NCI-H446 (cell line): Measurements from ENCODE around the gene CARMIL1.
"Not testable (repeated sequence)": the region's sequence is repeated elsewhere in the genome, so short reads cannot be mapped to it uniquely, and the experiment has no call there.

Experiments
- DNase-seq, 2 experiments: peaks; one replicate each; lab custom pipeline; 2025; lab: John Stamatoyannopoulos, UW

Gene CARMIL1

DNA sequence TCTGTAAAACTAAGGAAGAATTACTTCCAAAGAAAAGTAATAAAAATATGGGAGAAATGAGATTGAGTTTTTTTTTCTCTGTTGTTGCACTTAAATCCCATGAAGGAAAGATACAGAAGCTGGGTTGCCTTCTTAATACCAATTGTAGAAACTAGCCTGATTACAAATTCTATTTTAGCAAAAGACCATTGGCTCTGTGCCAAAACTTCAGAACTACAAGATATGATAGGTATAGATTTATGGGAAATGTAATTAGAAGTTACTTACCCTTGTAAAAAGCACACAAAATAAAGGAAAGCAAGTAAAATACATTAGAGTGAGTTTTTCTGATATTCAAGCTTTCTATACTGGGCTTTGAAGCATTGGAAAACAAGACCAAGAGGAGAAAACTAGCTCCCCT is 299.4 kb downstream of the CARMIL1 start:
- DNase-seq, result no peak

DNA sequence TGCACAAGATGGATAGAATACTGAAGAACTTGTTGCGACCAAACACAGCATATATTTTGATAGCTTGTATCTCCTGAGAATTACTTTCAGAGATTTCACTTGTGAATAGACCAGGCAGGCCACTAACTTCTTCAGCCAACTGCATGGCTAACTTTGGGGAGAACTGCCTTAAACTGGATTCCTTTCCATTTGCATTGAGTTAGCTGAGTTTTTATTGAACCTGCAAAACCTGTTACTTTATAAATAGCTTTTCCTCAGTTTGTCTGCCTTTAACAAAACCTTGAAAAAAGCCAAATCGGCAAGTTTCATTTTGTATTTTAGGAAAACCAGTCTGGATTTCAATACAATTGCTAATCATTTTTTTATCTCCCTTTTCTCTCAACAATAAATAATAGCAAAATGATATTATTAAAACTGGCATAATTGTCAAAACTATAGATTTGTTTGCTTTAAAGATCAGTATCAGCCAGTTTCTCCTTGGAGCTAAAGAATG is 300.3 kb downstream of the CARMIL1 start:
- DNase-seq, result no peak

DNA sequence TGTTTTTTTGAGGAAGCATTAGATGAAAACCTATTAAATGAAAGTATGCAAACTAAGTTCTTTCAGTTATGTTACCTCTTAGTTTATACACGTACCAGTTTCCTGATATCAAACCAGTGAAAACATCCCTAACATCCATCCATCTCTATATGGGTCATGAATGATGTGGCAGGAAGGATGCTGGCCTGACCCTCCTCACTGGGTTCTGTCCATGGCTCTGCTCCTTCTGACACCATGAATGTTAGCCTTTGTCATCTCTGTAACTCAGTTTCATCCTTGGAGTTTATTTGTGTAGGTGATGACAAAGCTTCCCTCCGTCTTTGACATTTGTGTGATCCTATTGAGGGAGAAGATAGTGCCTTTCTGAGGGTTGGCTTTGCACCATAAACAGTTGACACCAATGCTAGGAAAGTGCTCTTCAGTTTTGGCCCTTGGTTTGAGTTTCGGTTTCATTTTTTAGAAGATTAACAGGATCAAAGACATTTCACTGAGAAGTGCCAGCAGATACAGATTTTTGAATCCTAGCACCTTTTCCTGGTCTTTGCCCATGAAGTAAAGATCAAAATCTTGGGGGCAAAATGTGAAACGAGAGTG is 300.8 kb downstream of the CARMIL1 start:
- no peak for DNase-seq

DNA sequence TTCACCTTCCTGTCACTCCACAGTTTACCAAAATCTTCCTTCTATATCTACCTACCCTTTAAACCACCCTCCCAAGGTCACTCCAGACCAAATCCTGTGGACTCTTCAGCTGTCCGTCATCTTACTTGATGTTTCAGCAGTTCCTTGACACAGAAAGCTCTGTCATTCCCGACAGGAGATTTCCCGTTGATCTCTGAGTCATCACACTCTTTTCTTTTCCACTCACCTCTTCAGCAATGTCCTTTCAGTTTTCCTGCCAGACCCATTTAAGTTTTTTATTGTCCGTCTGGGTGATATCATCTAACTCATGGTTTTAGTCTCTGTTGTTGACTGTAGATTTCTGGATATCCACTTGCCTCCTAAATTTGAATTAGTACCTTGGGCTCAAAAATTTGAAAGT is 302.9 kb downstream of the CARMIL1 start:
- no peak for DNase-seq

DNA sequence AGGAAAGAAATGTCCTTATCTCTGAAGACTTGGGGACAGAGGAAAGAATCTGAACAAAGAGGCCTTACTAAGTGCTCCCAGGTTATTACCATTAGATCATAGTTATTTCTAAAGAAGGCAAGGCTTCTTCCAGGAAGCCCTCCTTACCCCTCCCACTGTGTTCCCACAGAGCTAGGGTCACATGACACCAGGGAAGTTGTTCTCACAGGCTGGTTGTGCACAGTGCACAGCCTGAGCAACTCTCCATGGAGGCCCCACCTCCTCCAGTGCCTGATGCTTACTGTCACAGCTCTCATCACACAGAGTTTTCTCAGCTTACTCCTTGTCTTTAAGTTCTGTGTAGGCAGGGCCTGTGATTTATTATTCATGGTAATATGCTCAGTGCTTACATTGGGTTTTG is 303.9 kb downstream of the CARMIL1 start:
- DNase-seq, result no peak

DNA sequence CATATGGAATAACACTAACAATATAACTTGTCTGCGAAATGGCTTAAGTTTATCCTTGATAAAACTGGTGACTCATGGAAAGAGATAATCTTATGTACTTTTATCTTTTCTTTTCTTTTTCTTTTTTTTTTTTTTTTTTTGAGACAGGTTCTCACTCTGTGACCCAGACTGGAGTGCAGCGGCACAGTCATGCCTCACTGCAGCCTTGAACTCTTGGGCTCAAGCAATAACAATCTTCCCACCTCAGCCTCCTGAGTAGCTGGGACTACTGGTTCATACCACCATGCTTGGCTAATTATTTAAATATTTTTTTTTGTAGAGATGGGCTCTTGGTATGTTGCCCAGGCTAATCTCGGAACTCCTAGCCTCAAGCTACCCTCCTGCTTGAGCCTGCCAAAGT is 304.7 kb downstream of the CARMIL1 start:
- DNase-seq, result no peak

DNA sequence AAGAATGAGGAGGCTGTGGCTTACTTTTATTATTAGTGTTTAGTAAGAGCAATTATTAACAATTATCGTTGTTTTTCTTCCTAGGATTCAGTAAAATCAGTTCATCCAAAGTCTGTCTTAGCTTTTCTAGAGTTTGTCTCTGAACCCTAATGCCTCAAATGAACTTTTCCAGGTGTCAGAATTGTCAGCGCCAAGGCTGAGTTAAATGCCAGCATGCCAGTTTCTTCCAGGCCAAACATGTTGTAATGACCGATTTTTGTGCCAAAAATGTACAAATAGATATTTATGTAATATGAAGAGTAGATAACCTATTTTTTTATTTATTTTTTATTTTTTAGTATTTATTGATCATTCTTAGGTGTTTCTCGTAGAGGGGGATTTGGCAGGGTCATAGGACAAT is 306.1 kb downstream of the CARMIL1 start:
- DNase-seq, result no peak

DNA sequence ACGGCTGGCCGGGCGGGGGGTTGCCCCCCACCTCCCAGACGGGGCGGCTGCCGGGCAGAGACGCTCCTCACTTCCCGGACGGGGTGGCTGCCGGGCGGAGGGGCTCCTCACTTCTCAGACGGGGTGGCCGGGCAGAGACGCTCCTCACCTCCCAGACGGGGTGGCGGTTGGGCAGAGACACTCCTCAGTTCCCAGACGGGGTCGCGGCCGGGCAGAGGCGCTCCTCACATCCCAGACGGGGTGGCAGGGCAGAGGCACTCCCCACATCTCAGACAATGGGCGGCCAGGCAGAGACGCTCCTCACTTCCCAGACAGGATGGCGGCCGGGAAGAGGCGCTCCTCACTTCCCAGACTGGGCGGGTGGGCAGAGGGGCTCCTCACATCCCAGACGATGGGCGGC is 306.9 kb downstream of the CARMIL1 start:
- not testable (repeated sequence) for DNase-seq

DNA sequence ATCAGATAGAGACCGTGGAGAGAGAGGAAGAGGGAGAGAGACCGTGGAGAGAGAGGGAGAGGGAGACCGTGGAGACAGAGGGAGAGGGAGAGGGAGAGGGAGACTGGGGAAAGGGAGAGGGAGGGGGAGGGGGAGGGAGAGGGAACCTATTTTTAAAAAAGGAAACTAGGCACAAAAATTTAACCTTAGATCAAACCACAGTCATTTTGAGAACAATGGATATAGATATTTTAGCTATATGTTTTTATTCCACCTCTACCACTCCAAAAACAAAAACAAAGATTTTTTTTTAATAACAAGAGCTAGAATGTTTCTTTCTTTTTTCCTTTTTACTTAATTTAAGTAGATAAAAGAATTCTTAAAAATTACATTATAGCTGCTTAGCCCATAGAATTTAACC is 307.8 kb downstream of the CARMIL1 start:
- DNase-seq, result no peak

DNA sequence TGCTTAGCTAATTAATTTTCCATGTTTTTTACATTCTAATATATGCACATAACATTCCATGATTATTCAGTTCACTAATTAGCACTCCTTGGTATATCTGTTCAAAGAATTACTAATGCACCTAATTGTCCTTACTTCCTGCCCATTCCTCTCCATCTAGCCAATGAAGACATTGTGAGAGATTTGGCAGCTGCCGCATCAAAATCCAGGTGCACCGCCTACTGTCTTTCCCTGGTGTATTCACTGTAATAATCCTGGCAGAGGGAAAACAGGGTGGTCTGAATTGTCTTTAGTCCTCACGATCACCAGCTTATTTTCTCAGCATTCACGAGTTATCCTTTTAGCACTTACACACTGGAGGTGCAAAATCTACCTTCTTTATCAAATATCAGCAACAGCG is 311.8 kb downstream of the CARMIL1 start:
- DNase-seq, result no peak

DNA sequence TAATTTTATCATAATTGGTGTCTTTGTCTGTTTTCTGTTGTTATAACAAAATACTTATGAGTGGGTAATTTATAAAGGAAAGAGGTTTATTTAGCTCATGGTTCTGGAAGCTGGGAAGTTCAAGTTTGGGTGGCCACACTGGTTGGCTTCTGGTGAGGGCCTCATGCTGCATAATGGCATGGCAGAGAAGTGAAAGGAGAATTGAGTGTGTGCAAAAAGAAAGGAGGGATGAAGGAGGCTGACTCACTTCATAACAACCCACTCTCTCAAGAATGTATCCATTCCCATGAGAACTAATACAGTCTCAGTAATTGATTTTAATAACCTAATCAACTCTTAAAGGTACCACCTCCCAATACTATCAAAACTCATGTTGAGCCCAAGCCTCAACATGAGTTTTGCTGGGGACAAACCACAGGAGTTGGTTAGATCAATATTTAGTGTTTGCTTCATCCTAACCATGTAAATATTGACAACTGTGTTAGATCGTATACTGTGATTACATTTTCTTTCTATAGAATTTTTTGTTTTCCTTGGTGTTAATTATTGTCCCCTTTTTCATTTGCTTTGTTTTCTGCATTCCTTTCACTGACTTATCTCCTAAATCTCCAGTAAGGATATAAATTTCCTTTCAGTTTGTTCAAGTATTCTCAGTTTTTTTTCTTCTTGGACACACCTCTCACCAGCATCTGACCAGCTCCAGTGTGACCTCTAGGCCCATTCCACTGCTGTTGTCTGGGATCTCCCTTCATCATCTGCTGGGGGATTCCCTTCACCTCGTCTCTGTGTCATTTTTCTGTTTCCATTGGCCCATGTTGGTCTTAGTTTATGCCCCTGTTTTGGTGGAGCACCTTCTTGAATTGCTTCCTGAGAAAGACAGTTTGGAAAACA is 318.0 kb downstream of the CARMIL1 start:
- DNase-seq, result no peak

DNA sequence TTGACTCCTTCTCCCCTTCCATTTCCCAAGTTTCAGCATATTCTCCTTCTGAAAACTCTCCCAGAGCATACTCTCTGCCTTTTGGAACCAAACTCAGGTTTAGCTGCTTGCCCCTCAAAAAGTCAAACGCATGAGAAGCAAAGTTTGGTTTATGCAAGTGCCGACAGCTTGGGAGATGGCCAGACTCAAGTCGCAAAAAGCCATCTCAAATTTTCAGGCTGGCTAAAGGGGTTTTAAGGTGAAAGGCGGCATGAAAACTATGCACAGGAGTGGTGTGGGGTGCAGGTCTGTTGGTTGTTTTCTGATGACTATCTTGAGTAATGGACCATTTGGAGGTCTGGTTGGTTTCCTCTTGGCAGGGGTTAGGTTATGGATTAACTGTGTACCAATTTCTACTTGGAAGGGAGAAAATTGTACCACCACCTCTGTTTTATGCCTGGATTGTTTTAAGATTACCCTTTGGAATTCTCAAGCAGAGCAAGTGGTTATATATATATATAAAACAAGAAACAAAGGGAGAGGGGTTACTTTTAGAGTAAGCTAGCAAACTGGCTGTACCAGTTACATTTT is 320.4 kb downstream of the CARMIL1 start:
- DNase-seq, result no peak

DNA sequence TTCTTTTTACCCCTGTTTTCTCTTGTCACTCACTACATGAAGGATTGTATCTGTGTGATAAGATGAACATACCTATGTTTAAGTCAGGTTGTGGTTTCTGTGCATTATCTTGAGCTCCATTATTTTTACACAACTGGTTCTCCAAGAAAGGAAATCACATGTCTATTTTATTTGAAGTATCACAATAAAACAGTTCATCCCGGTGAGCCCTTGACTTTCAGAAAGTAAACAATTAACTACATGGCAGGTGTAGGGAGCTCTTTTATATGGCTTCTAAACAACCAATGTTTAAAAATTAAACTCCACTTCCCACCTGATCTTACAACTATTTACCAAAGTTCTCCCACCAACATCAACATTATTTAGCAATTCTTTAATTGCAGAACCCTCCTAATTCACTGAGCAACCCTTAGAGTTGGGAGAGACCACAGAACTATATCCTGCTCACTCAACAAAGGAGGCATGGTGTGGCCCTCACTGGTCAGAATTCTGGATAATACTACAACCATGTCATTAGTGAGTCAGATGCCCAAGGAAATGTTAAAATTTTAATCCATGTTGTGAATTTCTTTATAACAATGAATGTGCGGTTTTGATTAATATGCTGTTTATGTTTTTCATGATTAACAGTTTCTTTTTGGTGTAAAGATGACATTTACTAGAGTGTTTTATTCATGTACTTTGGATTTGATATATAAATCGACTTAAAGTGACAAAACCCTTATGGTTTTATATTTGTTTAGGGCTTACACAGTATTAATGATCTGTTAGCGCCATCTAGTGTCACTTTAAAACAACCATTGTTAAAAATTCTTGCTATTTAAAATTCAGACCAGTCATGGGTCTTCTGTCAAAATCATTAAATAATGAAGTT is 322.9 kb downstream of the CARMIL1 start:
- peak in 1 of 2 experiments; percentile 61 for DNase-seq

DNA sequence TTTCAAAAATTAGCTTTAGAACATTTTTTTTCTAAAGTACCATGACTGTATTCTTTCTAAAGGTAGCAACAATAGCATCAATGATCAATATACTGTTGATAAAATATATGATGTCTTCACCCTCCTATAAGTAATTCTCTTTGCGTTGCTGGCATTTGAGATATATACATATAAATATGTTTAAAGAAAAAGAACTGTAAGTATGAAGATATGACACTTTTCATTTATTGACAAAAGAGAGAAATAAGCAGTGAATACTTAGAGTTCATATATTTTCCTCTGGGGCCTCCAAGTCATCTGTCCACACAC is 323.5 kb downstream of the CARMIL1 start:
- DNase-seq, result no peak

DNA sequence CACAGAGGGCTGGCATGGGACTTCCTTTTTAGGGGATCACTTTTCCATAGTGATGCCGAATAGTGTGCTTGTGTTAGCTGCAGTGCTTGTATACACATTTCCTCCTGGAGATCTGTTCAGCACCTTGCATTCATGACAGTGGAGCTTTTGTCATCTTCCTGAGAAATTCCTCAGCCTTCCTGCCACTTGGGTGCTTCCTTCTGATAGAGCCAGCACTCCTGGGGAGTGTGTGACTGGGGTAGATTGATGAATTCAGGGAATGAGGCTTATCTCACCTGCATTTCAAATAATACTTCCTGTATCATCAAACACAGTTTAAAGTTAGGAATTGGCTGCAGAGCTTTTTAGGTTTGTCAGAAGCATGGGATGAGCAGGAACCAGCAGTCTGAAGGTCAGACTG is 324.1 kb downstream of the CARMIL1 start:
- no peak for DNase-seq

DNA sequence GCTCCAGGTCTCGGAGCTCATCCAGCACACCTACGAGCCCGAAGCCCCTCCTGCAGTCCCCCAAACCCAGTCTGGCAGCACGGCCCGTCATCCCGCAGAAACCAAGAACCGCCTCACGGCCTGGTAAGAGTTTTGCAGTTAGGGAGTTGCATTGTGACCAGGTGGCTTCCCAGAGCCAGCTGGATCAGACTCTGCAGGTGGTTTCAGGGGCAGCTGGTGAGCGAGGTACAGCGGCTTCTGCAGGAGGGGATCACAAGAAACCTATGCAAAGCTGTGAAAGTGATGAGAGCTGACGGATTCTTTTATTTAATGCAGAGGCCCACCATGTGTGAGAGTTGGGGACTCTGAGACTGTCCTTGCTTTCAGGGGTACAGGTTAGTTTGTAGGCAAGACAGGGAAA is 327.0 kb downstream of the CARMIL1 start:
- no peak for DNase-seq

DNA sequence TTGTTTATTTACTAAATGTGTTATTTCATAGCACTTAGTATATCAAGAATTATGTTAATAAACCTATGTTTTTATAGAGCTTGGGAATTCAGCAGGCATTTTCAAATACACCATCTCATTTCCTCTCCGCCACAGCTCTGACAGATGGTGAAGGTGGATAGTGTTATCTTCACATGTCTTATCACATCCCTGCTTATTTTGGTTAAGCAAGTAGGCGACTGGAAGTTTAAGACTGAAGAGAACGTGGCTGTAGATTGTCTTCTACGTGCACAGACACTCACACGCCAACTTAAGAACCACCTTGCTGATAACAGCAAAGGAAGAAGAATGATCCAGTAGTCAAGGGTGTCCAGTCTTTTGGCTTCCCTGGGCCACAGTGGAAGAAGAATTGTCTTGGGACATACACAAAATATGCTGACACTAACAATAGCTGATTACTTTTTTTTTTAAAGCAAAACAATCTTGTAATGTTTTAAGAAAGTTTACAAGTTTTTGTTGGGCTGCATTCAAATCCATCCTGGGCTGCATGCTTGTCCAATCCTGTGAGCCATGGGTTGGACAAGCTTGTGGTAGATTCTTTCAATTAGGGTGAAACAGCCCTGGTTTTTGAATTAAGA is 329.5 kb downstream of the CARMIL1 start:
- DNase-seq, result no peak

DNA sequence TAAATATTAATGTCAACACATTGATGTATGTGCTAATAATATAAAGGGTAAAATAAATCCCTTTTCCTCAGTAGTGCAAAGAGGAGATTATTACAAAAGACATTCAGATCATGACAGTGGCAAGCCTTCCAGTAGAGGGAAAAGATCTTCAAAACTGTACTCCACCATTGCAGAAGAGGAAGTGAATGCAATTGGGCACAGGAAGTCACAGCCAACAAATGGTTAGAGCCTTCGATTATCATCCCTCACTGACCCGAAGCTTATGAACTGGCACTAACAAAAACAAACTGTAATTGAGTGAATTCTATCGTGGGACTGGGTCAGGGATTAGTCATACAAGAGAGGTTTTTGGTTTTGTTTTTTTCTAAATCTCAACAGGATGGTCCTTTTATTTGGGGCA is 333.5 kb downstream of the CARMIL1 start:
- no peak for DNase-seq

DNA sequence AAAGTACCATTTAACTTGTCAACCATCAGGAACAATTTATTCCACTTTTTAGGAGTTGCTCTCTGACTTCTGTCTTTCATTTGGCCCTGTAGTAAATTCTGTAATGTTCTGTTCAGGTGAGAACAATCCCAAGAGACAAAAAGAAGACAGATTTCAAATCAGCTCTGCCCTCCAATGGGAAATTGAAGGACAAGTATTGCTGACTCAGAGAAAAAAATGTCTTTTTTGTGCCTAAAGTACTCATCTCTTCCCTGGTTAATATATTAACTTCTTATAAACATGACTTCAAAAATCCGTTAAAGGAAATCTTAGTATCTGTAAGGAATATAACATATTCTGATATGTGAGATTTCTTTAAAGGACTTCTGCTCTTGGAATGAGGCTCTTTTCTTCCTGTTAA is 334.2 kb downstream of the CARMIL1 start:
- no peak for DNase-seq

DNA sequence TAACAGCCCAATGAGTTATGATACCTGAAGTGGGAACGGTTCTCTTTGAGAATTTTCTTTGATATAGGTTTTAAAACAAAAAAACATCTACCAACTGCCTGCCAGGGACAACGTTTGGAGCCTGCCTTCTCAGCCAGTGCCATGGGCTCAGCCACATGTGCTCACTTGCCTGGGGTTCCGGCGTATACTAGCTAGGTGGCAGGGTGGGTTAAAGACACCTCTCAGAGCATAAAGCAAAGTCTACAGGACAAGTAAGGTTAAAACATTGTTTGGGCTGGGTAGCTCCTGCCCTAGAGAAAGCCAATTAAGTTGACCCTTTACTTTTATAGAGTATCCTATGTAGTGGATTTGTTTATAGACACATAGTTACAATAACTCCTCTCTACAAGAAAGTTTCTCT is 334.9 kb downstream of the CARMIL1 start:
- no peak for DNase-seq

DNA sequence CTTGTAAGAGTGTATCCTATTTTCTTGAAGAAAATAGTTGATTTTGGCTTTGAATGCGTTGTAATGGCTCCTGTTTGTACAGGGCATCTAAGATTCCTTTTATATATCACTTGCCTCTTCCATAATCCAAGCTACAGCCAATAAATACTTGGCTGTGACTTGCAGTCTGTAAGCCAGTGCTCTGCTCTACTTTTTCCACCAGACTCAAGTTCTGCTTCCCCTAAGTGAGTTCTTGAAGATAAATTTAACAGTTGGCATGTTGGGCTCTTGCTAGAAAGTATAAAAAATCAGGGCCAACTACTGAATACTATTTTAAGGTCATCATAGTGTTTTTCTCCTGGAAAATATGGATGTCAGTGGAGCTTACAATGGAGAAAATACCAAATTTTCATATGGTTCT is 336.3 kb downstream of the CARMIL1 start:
- DNase-seq, result no peak

DNA sequence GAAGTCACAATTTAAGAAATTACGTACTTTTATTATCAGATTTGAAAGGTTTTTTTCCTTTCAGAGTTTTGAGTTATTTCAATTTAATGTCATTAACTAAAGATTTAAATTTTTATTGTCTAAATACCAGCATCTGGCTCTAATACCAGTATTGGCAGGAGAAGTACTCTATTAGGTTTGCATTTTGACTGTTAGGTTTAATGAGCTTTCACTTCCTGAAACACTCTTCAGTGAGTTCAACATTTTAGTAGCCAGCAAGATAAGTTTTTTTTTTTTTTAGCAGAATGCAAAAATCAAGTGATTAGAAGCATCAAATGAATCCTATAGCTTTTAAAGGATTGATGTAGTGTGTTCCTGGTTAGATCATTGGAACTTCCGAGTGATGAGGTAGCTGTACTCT is 338.8 kb downstream of the CARMIL1 start:
- DNase-seq, result no peak
